HG03135 (cell line): ENCODE measurements around the gene TAGLN2.

ENCODE experiments used
- ATAC-seq: cut with Tn5 transposase; IDR thresholded peaks from one replicate; pipeline ENCODE4 v1.9.1; 2021; ENCODE audit warnings: mild to moderate bottlenecking, moderate library complexity; ENCODE audit not compliant: unreplicated experiment

The TAGLN2 gene

DNA sequence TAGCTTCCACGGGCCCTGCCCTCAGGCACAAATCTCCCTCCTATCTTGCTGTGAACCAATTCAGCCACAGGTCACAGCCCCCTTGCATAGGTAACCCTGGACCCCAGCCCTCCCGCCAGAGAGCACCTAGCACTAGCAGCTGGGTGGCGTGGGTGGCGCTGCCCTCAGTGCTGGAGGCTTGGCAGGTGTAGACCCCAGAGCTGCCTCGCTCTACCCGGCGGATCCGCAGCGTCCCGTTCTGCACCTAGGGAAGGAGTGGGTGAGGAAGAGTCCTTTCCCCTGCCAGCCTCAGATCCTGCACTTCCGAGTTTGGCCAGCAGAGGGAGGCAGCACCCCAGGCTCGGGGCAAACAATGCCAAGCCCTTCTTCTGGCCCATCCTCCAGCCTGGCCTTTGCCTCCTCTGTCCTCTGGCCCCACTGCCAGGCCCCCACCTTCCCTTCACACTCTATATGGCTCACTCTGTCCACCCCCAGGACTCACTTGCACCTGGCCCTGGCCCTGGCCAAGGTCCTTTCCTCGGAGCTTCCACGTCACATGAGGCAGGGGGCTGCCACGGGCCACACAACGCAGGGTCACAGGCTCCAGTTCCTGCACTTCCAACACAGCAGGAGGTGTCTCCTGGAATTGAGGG is 11.1 kb upstream of the TAGLN2 start:
- ATAC-seq: no peak

DNA sequence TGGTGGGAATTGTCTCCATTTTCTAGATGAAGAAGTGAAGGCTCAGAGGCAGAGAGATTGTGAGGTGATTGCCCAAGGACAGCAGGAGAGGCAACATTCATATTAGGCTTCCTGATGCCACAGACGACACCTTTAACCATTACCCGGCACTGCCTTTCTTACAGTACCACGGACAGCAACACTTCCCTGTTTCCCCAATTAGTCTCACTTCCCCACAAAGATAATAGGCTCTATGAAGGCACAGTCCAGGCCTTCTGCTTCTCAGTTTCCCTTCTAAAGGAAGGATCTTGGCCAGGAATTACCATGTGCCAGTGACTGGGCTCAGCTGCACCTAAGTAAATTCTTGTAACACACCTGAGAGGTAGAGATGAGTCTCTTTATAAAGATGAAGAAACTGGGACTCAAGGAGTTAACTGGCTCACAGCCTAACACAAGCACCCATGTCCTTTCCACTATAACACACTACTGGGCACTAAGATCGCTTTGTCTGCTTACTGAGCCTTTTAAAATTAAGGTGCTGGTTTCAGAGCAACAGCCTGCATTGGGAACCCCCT is 10.5 kb upstream of the TAGLN2 start:
- no peak for ATAC-seq

DNA sequence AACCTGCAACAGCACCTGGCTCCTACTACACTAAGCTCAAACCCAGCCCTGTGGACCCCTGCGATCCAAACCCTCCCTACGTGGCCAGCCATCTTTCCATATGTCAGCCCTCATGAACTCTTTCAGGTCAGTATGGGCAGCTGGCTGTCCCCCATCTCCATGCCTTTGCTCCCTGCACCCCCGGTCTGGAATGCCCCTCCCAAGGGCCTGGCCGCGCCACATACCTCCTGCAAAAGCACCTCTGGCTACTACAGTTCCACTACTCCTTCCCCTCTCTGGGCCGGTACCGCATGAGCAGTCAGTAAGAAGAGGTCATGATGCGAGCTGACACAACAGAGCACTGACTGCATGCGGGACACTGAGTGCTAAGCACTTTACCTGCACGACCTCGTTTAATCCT is 10.0 kb upstream of the TAGLN2 start:
- ATAC-seq: no peak

DNA sequence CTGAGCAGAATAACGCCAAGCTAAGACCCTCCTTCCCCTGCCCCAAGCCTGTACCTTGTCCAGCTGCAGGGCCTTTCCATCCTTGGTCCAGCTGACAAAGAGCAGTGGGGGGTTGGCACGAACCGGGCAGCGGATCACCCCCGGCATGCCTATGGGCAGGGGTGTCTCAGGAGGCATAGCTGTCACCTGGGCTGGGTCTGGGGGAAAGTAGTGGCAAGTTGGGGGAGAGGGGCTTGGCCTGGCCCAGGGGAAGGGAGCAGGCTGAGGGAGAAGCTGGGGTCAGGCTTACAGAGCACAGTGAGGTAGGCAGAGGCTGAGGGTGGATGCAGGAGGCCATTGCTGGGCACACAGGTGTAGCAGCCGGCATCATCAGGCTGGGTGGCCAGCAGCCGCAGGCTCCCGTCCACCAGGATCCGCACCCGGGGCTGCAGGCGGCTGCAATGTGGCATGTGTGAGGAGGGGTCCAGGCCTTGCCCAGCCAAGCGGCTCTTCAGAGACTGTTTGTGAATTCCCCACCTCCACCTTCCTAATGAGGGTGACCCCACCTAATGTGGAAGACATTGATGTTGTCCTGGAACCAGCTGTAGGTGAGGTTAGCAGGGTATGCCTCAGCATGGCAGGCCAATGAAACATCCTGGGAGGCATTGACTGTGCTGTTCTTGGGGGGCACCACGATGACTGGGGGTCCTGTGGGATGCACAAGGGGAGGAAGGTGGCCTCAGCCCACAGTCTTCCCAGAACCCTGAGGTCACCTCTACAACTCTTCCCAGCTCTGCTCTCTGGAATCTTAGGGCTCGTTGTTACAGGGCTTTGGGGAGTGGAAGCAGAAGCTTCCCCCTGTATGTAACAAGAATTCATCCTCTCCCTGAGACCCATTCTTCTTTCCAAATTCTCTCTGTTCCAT is 9.1 kb upstream of the TAGLN2 start:
- ATAC-seq: no peak

DNA sequence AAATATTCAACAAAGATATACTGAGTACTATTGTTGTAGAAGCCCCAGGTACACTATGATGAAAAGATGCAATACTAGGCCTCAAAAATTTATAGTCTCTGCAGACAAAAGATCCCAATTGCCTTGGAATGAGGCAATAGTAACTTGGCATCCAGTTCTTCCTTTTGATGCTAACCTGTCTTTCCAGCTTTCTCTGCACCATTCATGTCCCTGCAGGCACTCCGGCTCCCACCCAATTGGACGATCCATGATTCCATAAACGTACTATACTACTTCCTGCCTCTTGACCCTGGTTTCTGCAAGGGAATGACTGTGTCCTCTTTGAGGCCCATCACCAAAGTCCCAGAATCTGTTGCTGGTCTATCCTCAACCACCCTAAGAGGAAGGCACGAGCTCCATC is 8.0 kb upstream of the TAGLN2 start:
- ATAC-seq: no peak

DNA sequence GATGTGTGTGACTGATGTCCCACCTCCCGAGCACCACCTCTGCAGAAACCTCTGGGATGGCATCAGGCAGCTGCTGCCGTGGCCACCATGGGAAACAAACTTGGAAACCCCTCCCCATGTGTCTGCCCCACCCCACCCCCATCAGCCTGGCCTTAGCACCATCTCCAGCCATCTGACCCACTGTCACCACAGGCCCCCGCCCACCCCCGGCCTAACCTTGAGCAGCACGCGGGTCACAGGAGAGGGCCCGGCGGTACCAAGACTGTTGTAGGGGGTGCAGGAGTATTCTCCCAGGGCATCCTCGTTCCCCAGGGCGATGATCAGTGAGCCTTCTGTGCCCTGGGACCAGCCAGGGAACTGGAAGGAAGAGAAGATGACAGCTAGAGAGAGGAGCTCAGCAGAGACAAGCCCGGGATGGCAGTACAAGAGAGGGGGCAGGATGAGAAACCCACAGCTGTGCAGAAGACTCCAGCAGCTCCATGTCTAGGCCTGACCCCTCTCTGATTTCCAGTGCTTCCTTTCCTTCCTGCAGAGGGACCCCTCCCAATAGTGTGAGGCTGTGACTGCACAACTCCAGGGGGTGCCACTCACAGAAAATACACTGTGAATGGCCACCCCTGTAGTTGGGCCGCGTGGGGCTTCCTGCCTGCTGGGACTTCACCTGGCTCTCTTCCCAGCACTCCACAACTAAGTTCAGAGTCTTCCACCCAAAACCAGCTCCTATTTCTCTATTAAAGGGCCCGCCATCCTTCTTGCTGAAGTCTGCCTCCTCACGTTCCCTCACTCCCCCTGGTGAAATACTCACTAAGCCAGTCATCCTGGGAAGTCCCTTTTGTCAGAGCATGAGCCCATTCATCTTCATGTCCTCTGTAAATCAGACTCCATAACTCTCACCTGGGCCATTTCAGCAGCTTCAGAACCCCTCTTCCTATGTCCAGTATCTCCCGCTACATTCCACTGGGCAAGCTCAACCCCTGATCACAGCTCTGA is 7.3 kb upstream of the TAGLN2 start:
- no peak for ATAC-seq

DNA sequence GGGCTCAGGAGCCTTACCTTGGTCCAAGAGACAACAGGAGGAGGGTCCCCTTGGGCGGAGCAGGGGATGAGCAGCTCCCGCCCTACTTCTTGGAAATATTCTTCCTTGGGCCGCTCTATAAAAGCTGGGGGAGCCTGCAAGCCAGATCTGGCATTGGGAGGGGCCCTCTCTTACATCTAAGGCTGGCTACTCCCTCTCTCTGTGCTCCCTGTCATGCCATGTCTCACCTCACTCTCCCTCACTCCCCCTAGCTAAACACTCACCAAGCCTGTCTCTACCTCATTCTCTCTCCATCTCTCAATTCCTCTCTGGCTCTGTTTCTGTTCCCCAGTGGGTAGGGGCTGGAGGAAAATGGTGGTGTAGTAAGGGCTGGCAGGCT is 6.5 kb upstream of the TAGLN2 start:
- ATAC-seq: no peak

DNA sequence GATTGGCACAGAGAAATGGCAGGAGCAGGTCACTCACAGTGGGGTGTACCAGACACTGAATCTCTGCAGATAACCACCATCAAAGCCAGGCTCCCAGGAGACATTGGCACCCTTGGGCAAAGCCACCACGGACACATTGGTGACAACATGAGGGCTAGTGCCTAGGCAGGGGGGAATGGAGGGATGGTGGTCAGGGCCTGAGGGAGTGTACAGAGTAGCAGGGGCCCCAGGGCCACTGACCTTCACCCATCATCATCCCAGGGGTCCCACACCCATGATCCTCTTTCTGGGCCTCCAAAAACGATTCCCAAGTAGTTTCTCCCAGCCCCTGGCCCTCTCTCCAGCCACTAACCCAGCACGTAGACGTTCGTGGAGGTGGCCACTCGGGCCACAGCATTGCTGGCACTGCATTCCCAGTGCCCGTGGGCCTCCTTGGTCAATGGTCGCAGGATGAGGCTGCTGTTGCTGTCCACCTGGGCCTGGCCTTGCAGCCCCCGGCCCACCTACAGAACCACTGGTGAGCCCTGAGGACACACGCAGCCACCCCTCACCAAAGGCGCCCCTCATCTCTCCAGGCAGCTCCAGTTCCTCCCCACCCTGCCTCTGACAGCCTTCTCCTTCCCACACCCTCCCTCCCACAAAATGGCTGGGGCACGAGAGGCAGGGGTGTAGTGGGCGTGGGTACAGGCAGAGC is 5.9 kb upstream of the TAGLN2 start:
- ATAC-seq: no peak

DNA sequence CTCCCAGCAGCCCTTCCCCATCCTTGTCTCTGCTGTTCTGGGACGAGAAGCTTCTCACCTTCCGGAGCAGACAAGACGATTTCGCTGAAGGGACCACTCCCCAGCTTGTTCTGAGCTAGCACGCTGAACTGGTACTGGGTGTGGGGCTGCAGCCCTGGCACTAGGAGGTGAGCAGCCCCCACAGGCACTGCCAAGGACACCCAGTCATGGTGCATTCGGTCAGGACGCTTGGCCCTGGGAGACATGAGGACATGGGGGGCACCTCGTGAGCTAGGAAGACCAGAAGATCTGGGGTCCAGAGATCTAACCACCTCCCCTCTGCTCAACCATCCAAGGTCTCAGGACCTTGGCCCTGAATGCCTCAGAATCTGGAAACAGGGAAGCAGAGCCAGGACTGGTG is 5.3 kb upstream of the TAGLN2 start:
- no peak for ATAC-seq

DNA sequence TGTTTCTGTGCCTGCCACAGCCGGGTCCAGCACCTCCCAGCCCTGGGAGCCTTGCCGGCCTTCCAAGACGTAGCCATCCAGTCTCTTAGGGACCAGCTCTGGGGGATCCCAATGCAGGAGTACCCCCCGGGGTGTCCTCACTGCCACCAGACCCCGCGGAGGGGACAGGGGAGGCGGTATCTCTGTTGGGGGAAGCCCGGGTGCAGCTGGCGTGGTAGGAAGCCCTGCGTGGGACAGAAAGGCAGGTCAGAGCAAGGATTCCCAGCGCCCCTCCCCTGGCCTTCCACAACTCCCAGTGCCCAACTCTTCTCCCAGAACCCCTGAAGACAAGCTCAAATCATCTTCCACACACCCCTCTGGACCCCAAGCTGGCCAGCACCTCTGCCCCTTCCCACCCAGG is 4.9 kb upstream of the TAGLN2 start:
- no peak for ATAC-seq

DNA sequence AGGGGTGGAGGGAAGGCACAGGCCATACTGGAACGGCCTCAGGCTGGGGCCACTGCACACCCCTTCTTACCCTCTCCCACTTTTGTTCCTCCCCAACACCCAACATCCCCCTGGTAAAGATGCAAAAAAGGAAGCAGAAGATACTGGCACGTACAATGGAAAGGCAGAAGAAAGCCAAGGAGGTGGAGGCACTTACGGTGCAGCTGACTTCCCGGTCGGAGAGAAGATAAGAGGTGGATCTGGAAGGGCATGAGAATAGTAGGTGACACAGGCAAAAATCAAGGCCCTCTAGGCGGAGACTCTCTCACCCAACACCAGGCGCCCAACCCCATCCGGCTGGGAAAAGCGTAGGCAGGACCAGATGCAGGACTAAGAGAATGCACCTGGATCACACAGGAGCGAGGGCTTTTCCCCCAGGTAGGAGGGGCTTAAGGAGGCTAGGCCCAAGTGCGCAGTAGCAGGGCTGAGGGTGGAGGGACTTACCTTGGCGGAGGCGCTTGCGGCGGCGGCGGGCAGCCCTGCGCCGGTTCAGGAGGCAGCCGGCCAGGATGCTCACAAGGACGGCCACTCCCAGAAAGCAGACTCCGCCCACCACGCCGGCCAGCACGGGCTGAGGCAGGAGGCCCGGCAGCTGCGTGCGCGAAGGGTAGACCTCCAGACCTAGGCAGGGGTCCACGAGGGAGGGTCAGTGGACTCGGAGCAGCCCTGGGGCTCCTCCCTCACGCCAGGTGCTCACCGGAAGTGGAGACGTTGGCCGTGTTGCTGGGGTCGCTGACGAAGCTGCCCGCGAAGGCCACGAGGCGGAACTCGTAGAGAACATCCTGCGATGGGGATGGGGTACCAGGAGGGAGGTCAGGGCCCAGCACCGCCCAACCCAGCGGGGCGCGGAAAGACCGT is 4.1 kb upstream of the TAGLN2 start:
- ATAC-seq: no peak

DNA sequence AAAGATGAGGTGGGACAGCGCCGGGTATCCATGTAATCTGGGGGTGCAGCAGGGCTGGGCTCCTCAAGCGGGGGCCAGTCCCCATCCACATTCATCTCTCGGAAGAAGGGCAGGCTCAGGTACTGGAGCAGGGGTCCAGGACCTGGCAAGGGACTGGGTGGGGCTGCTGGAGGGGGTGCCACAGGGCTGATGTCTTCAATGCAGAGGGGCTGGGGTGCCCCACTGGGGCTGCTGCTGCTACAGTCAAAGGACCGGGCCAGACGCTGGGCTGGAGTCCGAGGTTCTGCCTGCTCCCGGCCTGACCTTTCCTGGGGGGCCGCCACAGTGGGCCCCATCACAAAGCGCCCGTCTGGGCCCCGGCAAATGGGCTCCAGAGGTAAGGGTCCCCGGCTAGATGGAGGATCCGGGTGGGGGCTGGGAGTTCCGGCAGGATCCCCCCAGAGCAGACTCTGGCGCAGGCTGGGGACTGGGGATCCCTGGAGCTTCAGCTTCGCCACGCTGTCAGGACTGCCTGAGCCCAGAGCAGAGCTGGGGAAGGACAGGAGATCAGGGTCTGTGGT is 3.3 kb upstream of the TAGLN2 start:
- no peak for ATAC-seq

DNA sequence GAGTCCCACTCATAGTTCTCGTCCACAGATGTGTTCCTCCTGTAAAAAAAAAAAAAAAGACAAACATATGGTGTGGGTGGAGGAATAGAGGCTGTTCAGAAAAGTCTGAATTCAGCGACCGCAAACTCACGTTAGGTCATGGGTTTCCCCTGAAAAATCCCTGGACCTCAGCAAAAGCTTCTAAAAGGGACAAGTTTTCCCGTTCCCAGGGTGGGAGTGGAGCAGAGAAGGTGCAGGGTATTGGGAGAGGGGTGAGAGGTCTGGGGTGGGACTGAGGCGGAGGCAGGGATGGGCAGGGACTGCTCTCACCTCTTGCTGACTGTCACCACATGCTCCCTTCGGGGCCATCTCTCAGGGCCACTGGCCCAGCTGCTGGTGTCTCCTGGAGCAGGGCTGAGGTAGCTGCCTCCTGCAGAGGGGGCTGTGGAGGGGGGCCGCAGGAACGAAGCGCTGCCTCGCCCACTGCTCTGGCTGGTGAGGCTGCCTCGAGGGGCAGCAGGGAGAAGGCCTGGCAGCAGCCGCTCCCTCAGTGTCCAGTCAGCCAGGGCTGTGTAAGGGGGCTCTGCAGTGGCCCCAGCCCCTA is 2.6 kb upstream of the TAGLN2 start:
- ATAC-seq: no peak

DNA sequence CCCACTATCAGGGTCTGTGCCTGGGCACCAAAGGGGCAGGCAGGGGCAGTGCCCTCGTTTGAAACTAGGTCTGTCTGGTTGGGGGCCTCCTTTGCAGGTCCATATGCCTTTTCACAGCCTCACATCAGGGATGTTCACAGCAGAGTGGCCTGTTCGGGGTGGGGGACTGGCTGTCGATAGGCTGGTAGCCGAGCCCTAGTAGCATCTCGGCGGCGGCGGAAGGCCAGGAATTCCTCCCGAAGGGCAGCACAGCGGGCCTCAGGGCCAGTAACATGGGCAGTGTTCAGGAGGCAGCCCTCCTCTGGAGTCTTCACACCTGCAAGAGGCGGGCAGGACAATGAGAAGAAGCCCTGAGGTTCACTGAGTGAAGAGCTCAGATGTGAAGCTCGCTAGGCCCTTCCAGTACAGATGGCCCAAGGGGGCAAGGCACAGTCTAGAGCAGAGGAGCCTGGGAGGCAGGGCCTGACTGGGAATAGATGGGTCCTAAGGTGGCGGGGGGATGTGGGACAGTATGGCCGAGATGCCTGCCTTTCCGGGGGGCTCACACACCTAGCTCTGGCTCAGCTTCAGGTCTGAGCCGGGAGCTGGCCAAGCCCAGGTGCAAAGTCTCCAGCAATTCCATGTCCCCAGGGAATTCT is 2.0 kb upstream of the TAGLN2 start:
- ATAC-seq: no peak

DNA sequence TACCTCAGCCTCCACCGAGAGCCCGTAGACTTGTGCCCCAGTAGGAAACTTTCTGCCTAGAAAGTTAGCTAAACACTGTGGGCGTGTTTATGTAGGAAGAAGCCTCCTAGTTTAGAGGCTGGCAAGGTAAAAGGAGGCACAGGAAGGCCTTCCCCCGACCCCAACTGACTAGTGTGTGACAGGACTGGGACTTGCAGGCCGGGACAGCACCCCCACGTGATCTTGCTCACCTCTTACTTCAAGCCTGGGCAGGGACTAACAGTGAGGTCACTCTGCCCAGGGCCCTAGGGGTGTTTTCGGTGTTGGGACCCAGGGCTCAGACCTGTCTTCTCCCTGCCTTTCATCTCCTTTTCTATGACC is 392 bp upstream of the TAGLN2 start:
- ATAC-seq: peak; percentile 1

DNA sequence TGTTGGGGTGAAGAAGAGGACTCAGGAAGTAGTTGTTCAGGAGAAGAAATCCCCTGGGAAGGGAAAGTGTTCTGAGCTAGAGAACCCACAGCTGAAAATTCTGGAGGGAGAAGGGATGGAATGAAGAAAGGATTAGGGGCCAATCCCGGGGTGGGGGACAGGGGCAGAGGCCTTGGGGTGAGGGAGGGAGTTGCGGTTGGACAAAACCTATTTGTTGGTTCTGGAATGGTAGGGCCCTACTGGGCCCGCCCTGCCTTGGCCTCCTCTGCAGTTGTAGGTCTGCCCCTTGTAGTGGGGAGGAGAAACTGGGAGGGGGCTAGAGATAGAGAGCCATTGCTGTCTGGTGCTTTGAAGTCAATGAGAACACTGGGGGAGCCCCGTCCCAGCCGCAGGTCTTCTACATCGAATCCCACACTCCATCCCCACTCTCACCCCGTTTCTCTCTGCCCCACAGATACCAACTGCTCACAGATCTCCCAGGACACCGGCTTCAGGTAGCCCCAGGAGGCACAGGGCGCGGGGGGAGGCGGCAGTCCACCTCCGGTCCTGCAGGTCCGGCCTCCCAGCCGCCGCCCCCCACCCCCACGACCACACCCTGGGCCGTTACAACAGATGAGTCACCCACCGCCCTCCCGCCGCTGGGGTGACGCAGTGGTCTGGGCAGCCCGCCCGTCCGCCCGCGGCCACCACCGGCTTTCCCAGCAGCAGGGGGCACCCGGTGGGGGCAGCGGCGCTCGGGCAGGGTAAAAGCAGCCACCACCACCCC is 1.1 kb downstream of the TAGLN2 start:
- ATAC-seq: no peak

DNA sequence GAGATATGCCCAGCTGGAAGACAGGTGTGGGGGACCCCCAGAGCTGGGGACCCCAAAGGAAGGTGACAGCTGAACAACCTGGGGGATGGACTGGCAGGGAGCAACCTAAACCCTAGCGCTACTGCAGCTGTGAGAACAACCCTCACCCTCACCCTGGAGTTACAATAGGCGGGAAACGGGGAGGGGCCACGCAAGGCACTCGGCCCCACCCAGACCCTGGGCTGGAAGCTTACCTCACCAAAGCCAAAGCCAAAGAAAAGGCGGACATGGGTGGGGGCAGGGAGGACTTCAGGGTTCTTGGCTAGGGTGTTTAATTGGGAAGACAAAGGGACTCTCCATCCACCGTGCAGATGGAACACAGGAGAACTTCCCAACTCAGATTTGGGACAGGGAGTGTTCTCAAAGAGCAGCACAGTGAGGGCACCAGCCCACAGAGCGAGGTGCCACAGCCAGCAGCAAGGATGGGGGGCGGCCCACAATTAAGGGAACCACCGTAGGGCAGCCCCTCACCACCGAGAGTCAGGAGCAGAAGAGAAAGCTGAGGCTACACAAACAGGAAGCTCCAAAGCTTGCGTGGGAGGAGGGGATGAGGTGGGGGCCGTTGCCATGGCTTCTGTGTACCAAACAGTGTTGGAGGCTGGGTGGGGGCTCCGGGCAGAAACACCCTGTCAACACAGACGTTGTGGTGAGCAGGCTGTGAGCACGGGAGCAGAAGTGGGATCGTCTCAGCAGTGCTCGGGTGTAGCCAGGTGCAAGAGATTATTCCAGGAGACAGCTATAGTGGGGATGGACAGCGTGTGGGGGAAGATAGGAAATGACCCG is 1.9 kb downstream of the TAGLN2 start:
- peak; percentile 35 for ATAC-seq
